SK-N-SH (cell line): Measurements from ENCODE around the gene PER1. TPM values are rescaled to one million over a fixed set of nuclear protein-coding genes. Genes with fewer than 3 reads are reported as not detected.

ENCODE experiments used
- CTCF ChIA-PET: fragments of 300-600, 350-600 bp; formaldehyde crosslinking; extraction: SDS; loops from one replicate; lab custom pipeline; 2021; lab: Yijun Ruan, JAX
- POLR2A ChIA-PET: fragments of 350-600 bp; sonication (Branson Sonifier 250); formaldehyde crosslinking; extraction: SDS; loops from one replicate; lab custom pipeline; 2020; ENCODE audit warnings: antibody characterized with exemption, inconsistent platforms; lab: Yijun Ruan, JAX
- DNase-seq: peaks from one replicate; pipeline ENCODE4 v3.0.0; 2012
- H2AFZ ChIP-seq: fragments of 200-600 bp; sonication (generic); 2 replicates; pipeline ENCODE4 v1.8.1; 2016; ENCODE audit warnings: antibody characterized with exemption, mild to moderate bottlenecking, low read depth
- H3F3A ChIP-seq: fragments of 200-600 bp; sonication (generic); replicated peaks from 2 replicates; pipeline ENCODE3; 2016; ENCODE audit warnings: antibody characterized with exemption, mild to moderate bottlenecking; ENCODE audit not compliant: insufficient read depth
- H3K27ac ChIP-seq, 2 experiments: fragments of 200-500 bp in 1 of 2; fragments of 200-600 bp in 1 of 2; sonication (Bioruptor generic) in 1 of 2; sonication (generic), shearing (Covaris generic) in 1 of 2; 2 replicates each; pipeline versions ENCODE4 v1.5.1 to v1.6.1; 2014 to 2016; ENCODE audit warnings: low read depth in 2 of 2, inconsistent platforms in 1 of 2, low read length in 1 of 2, mild to moderate bottlenecking in 1 of 2, mixed read lengths in 1 of 2
- H3K27me3 ChIP-seq: fragments of 200-600 bp; sonication (generic), shearing (Covaris generic); 2 replicates; pipeline ENCODE4 v1.6.1; 2016; ENCODE audit warnings: mixed run types; ENCODE audit not compliant: insufficient read depth
- H3K36me3 ChIP-seq, 2 experiments: fragments of 200-500 bp in 1 of 2; fragments of 200-600 bp in 1 of 2; sonication (Bioruptor generic) in 1 of 2; sonication (generic) in 1 of 2; replicated peaks in 1 of 2; 2 replicates each; pipeline versions ENCODE3 to v1.5.1; 2014 to 2016; ENCODE audit warnings: low read length in 1 of 2, mild to moderate bottlenecking in 1 of 2; ENCODE audit not compliant: insufficient read depth in 2 of 2, control insufficient read depth in 1 of 2
- H3K4me1 ChIP-seq, 2 experiments: fragments of 200-500 bp in 1 of 2; fragments of 200-600 bp in 1 of 2; sonication (Bioruptor generic) in 1 of 2; sonication (generic), shearing (Covaris generic) in 1 of 2; 2 replicates each; pipeline versions ENCODE4 v1.5.1 to v1.6.1; 2014 to 2016; ENCODE audit warnings: low read depth in 1 of 2, low read length in 1 of 2, mixed run types in 1 of 2; ENCODE audit not compliant: insufficient read depth in 2 of 2, control insufficient read depth in 1 of 2
- H3K4me2 ChIP-seq: fragments of 200-600 bp; sonication (generic), shearing (Covaris generic); 2 replicates; pipeline ENCODE4 v1.6.1; 2017; ENCODE audit warnings: mixed run types
- H3K4me3 ChIP-seq, 2 experiments: fragments of 200-500 bp in 1 of 2; fragments of 200-600 bp in 1 of 2; sonication (Bioruptor generic) in 1 of 2; sonication (generic), shearing (Covaris generic) in 1 of 2; 2 replicates each; pipeline versions ENCODE4 v1.5.1 to v1.8.1; 2014 to 2016; ENCODE audit warnings: low read depth in 2 of 2, inconsistent platforms in 1 of 2, low read length in 1 of 2, mild to moderate bottlenecking in 1 of 2, mixed read lengths in 1 of 2, moderate library complexity in 1 of 2
- H3K79me2 ChIP-seq: fragments of 200-600 bp; sonication (generic); 2 replicates; pipeline ENCODE4 v1.8.1; 2017; ENCODE audit warnings: mild to moderate bottlenecking; ENCODE audit not compliant: insufficient read depth
- H3K9ac ChIP-seq: fragments of 200-600 bp; sonication (generic); 2 replicates; pipeline ENCODE4 v1.6.1; 2017; ENCODE audit warnings: mixed run types
- H3K9me2 ChIP-seq: fragments of 200-600 bp; sonication (generic); 2 replicates; pipeline ENCODE4 v1.6.1; 2017; ENCODE audit warnings: mixed run types
- H3K9me3 ChIP-seq: fragments of 200-600 bp; sonication (generic); 2 replicates; pipeline ENCODE4 v1.6.1; 2017; ENCODE audit warnings: mixed run types, mild to moderate bottlenecking, moderate library complexity
- H4K20me1 ChIP-seq: fragments of 200-600 bp; sonication (generic); 2 replicates; pipeline ENCODE4 v1.6.1; 2017; ENCODE audit warnings: mild to moderate bottlenecking, mixed run types; ENCODE audit not compliant: insufficient read depth
- ELF1 ChIP-seq: IDR thresholded peaks from 2 replicates; pipeline ENCODE4 v1.4.0; 2012
- EP300 ChIP-seq, 2 experiments: IDR thresholded peaks; 2 replicates each; pipeline versions ENCODE4 v1.4.0 to v1.6.1; 2012; ENCODE audit warnings: borderline replicate concordance in 1 of 2, low read depth in 1 of 2, low read length in 1 of 2
- EZH2phosphoT487 ChIP-seq: fragments of 200-600 bp; sonication (generic); IDR thresholded peaks from 2 replicates; pipeline ENCODE4 v1.6.1; 2017; ENCODE audit warnings: low read depth, mixed run types, mild to moderate bottlenecking, antibody characterized with exemption, moderate library complexity, borderline replicate concordance
- FOSL2 ChIP-seq: IDR thresholded peaks from 2 replicates; pipeline ENCODE4 v1.4.0; 2012; ENCODE audit warnings: low read depth, mild to moderate bottlenecking, moderate library complexity, borderline replicate concordance
- FOXJ3 ChIP-seq: sonication (generic); formaldehyde crosslinking; IDR thresholded peaks from 2 replicates; pipeline ENCODE4 v1.5.1; 2020; ENCODE audit warnings: mild to moderate bottlenecking, missing genetic modification reagents
- GATA2 ChIP-seq: sonication (generic); formaldehyde crosslinking; IDR thresholded peaks from 2 replicates; pipeline ENCODE4 v1.5.0; 2020; ENCODE audit warnings: mild to moderate bottlenecking, missing genetic modification reagents
- MAX ChIP-seq: IDR thresholded peaks from 2 replicates; pipeline ENCODE4 v1.4.0; 2012; ENCODE audit warnings: low read depth
- NFIC ChIP-seq: IDR thresholded peaks from 2 replicates; pipeline ENCODE4 v1.4.0; 2012; ENCODE audit warnings: borderline replicate concordance
- RAD21 ChIP-seq: IDR thresholded peaks from 2 replicates; pipeline ENCODE4 v1.6.1; 2012; ENCODE audit warnings: mild to moderate bottlenecking, low read length
- RCOR1 ChIP-seq: fragments of 150-350 bp; IDR thresholded peaks from 2 replicates; pipeline ENCODE4 v1.6.1; 2017; ENCODE audit warnings: antibody characterized with exemption, low read length
- SIN3A ChIP-seq: IDR thresholded peaks from 2 replicates; pipeline ENCODE4 v1.6.1; 2012; ENCODE audit warnings: low read depth, mild to moderate bottlenecking, low read length, moderate library complexity, borderline replicate concordance
- SMC3 ChIP-seq: IDR thresholded peaks from 2 replicates; pipeline ENCODE4 v1.6.1; 2012; ENCODE audit warnings: low read depth, low read length, improper control_type of control experiment
- TEAD4 ChIP-seq: IDR thresholded peaks from 2 replicates; pipeline ENCODE4 v1.4.0; 2012; ENCODE audit warnings: mild to moderate bottlenecking, borderline replicate concordance; ENCODE audit not compliant: insufficient read depth
- USF1 ChIP-seq: IDR thresholded peaks from 2 replicates; pipeline ENCODE4 v1.4.0; 2012; ENCODE audit warnings: low read depth, borderline replicate concordance
- YY1 ChIP-seq: IDR thresholded peaks from 2 replicates; pipeline ENCODE4 v1.4.0; 2012; ENCODE audit warnings: low read depth, mild to moderate bottlenecking
- WGBS: methylation state at CpG from one replicate; pipeline ENCODE4 v1.1.6; 2017; ENCODE audit warnings: low lambda C conversion rate; 5-methylcytosine and 5-hydroxymethylcytosine counted together
- polyA plus RNA-seq, 3 experiments: library from polyadenylated mRNA; depleted of rRNA; stranded (reverse); fragments of >200 nt; gene quantifications; 2 replicates each; pipeline ENCODE4 v1.2.3, GENCODE V29; 2012
- TF ChIP-seq, protein P1 (sequence below): IDR thresholded peaks from 2 replicates; pipeline ENCODE4 v1.4.0; 2012; ENCODE audit warnings: low read depth, borderline replicate concordance
- TF ChIP-seq, protein P2 (sequence below): IDR thresholded peaks from 2 replicates; pipeline ENCODE4 v1.6.1; 2012; ENCODE audit warnings: mild to moderate bottlenecking, low read depth, low read length, moderate library complexity

Gene PER1
- polyA plus RNA-seq, 1 of the 3 experiments (the other 2 are of a cell fraction) = 56.8 TPM

GRCh38 chr17:8167526-8167925, 15.3 kb upstream of the PER1 start:
- no peaks in the 10 kb centered on the region for H3K36me3 ChIP-seq
- H2AFZ ChIP-seq = no peak overlapping the region
- WGBS = 64% methylated on average over 3 of the region's 3 CpGs
- H3K4me3 ChIP-seq = no peak overlapping the region
- no peak for DNase-seq
- H3K27me3 ChIP-seq = no peaks in the 10 kb centered on the region
- H3K9me3 ChIP-seq = no peaks in the 10 kb centered on the region
- TF ChIP-seq TEAD4 (no peak), GATA2 (CRISPR knock-in tag) (no peak), YY1 (no peak), FOSL2 (no peak), EZH2phosphoT487 (no peak), RAD21 (no peak), MAX (no peak), ELF1 (no peak), SIN3A (no peak), SMC3 (no peak), EP300 (IDR thresholded peaks at IDR 0.05; ENCODE audit: borderline replicate concordance in 1 of 2, low read depth in 1 of 2, low read length in 1 of 2) (no peak), USF1 (no peak), FOXJ3 (CRISPR knock-in tag) (no peak), NFIC (no peak), RCOR1 (no peak)
- TF ChIP-seq, protein P1, sequence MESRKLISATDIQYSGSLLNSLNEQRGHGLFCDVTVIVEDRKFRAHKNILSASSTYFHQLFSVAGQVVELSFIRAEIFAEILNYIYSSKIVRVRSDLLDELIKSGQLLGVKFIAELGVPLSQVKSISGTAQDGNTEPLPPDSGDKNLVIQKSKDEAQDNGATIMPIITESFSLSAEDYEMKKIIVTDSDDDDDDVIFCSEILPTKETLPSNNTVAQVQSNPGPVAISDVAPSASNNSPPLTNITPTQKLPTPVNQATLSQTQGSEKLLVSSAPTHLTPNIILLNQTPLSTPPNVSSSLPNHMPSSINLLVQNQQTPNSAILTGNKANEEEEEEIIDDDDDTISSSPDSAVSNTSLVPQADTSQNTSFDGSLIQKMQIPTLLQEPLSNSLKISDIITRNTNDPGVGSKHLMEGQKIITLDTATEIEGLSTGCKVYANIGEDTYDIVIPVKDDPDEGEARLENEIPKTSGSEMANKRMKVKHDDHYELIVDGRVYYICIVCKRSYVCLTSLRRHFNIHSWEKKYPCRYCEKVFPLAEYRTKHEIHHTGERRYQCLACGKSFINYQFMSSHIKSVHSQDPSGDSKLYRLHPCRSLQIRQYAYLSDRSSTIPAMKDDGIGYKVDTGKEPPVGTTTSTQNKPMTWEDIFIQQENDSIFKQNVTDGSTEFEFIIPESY = no peak
- TF ChIP-seq, protein P2, sequence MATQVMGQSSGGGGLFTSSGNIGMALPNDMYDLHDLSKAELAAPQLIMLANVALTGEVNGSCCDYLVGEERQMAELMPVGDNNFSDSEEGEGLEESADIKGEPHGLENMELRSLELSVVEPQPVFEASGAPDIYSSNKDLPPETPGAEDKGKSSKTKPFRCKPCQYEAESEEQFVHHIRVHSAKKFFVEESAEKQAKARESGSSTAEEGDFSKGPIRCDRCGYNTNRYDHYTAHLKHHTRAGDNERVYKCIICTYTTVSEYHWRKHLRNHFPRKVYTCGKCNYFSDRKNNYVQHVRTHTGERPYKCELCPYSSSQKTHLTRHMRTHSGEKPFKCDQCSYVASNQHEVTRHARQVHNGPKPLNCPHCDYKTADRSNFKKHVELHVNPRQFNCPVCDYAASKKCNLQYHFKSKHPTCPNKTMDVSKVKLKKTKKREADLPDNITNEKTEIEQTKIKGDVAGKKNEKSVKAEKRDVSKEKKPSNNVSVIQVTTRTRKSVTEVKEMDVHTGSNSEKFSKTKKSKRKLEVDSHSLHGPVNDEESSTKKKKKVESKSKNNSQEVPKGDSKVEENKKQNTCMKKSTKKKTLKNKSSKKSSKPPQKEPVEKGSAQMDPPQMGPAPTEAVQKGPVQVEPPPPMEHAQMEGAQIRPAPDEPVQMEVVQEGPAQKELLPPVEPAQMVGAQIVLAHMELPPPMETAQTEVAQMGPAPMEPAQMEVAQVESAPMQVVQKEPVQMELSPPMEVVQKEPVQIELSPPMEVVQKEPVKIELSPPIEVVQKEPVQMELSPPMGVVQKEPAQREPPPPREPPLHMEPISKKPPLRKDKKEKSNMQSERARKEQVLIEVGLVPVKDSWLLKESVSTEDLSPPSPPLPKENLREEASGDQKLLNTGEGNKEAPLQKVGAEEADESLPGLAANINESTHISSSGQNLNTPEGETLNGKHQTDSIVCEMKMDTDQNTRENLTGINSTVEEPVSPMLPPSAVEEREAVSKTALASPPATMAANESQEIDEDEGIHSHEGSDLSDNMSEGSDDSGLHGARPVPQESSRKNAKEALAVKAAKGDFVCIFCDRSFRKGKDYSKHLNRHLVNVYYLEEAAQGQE = no peak
- H3K4me1 ChIP-seq = peaks cover 16% of the 10 kb centered on the region in 2 experiments; a peak in 3 of 4 replicates
- H3F3A ChIP-seq = peaks cover 30% of the 10 kb centered on the region
- no peak overlapping the region for H3K27ac ChIP-seq
- no peak overlapping the region for H3K4me2 ChIP-seq
- no peaks in the 10 kb centered on the region for H4K20me1 ChIP-seq
- CTCF ChIA-PET = interaction anchor here (1.0 to 1.7 kb wide), 4 partner anchors 10 to 209 kb away, joined by 3 to 4 read pairs (median 3); partner anchors contain the start of gene KRABD2
- no peak overlapping the region for H3K9ac ChIP-seq
- peaks cover 5% of the 10 kb centered on the region; the same call in 1 of the 2 replicates for H3K79me2 ChIP-seq
- no peaks in the 10 kb centered on the region for H3K9me2 ChIP-seq
- POLR2A ChIA-PET = no interaction called here
